HEK293 (cell line): Measurements from ENCODE around the gene TBC1D8.

Experiments used
- CTCF ChIA-PET: fragments of 350-600 bp; formaldehyde crosslinking; extraction: SDS; loops from one replicate; lab custom pipeline; 2021; ENCODE audit warnings: antibody characterized with exemption; lab: Yijun Ruan, JAX
- POLR2A ChIA-PET: fragments of 300-600 bp; formaldehyde crosslinking; extraction: SDS; loops from one replicate; lab custom pipeline; 2020; ENCODE audit warnings: antibody characterized with exemption, inconsistent platforms; lab: Yijun Ruan, JAX
- H3K27ac ChIP-seq: fragments of 200-500 bp; sonication (Bioruptor generic); 2 replicates; pipeline ENCODE4 v1.5.1; 2014; ENCODE audit warnings: low read depth, low read length, control low read depth, inconsistent platforms; ENCODE audit errors: extremely low read depth
- H3K36me3 ChIP-seq, 2 experiments: fragments of 200-500 bp in 1 of 2; sonication (Bioruptor generic) in 1 of 2; 1 replicate in 1 of 2; 2 replicates in 1 of 2; pipeline ENCODE4 v1.5.1; 2014 to 2017; ENCODE audit warnings: inconsistent platforms in 2 of 2, low read length in 2 of 2; ENCODE audit not compliant: control insufficient read depth in 2 of 2, insufficient read depth in 1 of 2
- H3K4me1 ChIP-seq: fragments of 200-500 bp; sonication (Bioruptor generic); 2 replicates; pipeline ENCODE4 v1.5.1; 2014; ENCODE audit warnings: mild to moderate bottlenecking, low read length, inconsistent platforms; ENCODE audit not compliant: control insufficient read depth, insufficient read depth
- H3K4me3 ChIP-seq: 2 replicates; pipeline ENCODE4 v1.5.1; 2011; ENCODE audit warnings: low read depth, mild to moderate bottlenecking, control low read depth, low read length, moderate library complexity
- H3K9me3 ChIP-seq: fragments of 200-500 bp; sonication (Bioruptor generic); 2 replicates; pipeline ENCODE4 v1.5.1; 2014; ENCODE audit warnings: low read depth, low read length, inconsistent platforms; ENCODE audit not compliant: control insufficient read depth, insufficient read depth
- BCL11B ChIP-seq: fragments of 450-650 bp; formaldehyde crosslinking; IDR thresholded peaks from 2 replicates; pipeline ENCODE4 v1.5.1; 2016; ENCODE audit warnings: low read depth, missing biosample characterization, missing genetic modification characterization
- FEZF1 ChIP-seq: fragments of 450-650 bp; formaldehyde crosslinking; IDR thresholded peaks from 2 replicates; pipeline ENCODE4 v1.5.1; 2016; ENCODE audit warnings: missing biosample characterization, missing genetic modification characterization
- IKZF3 ChIP-seq: fragments of 450-650 bp; IDR thresholded peaks from 2 replicates; pipeline ENCODE4 v1.5.0; 2018; ENCODE audit warnings: missing biosample characterization, mild to moderate bottlenecking, missing genetic modification characterization, moderate library complexity
- MYNN ChIP-seq: fragments of 450-650 bp; formaldehyde crosslinking; IDR thresholded peaks from 2 replicates; pipeline ENCODE4 v1.5.1; 2016; ENCODE audit warnings: missing biosample characterization, missing genetic modification characterization, borderline replicate concordance
- MZF1 ChIP-seq: fragments of 450-650 bp; formaldehyde crosslinking; IDR thresholded peaks from 2 replicates; pipeline ENCODE4 v1.5.1; 2017; ENCODE audit warnings: missing biosample characterization, missing genetic modification characterization, borderline replicate concordance
- OVOL3 ChIP-seq: fragments of 450-650 bp; formaldehyde crosslinking; IDR thresholded peaks from 2 replicates; pipeline ENCODE4 v1.5.1; 2016; ENCODE audit warnings: missing biosample characterization, missing genetic modification characterization
- PRDM10 ChIP-seq: fragments of 450-650 bp; formaldehyde crosslinking; IDR thresholded peaks from 2 replicates; pipeline ENCODE4 v1.5.1; 2016; ENCODE audit warnings: missing biosample characterization, missing genetic modification characterization
- SALL2 ChIP-seq: fragments of 450-650 bp; formaldehyde crosslinking; IDR thresholded peaks from 2 replicates; pipeline ENCODE4 v1.5.0; 2017; ENCODE audit warnings: missing biosample characterization, mild to moderate bottlenecking, missing genetic modification characterization, borderline replicate concordance
- SCRT1 ChIP-seq: fragments of 450-650 bp; formaldehyde crosslinking; IDR thresholded peaks from 2 replicates; pipeline ENCODE4 v1.5.1; 2016; ENCODE audit warnings: missing biosample characterization, missing genetic modification characterization, borderline replicate concordance
- SCRT2 ChIP-seq: fragments of 450-650 bp; formaldehyde crosslinking; IDR thresholded peaks from 2 replicates; pipeline ENCODE4 v1.5.1; 2016; ENCODE audit warnings: missing biosample characterization, missing genetic modification characterization
- SP2 ChIP-seq: fragments of 450-650 bp; formaldehyde crosslinking; IDR thresholded peaks from 2 replicates; pipeline ENCODE4 v1.5.1; 2016; ENCODE audit warnings: missing biosample characterization, missing genetic modification characterization
- TCF7L2 ChIP-seq: IDR thresholded peaks from 2 replicates; pipeline ENCODE4 v1.6.1; 2011; ENCODE audit warnings: low read depth, mild to moderate bottlenecking, inconsistent platforms, low read length, moderate library complexity, borderline replicate concordance
- ZBTB26 ChIP-seq: fragments of 450-650 bp; formaldehyde crosslinking; optimal IDR thresholded peaks from 2 replicates; pipeline ENCODE3; 2016; ENCODE audit warnings: missing biosample characterization, mild to moderate bottlenecking, missing genetic modification characterization
- ZBTB48 ChIP-seq: fragments of 450-650 bp; formaldehyde crosslinking; IDR thresholded peaks from 2 replicates; pipeline ENCODE4 v1.5.1; 2016; ENCODE audit warnings: missing biosample characterization, missing genetic modification characterization
- ZBTB8A ChIP-seq: fragments of 450-650 bp; formaldehyde crosslinking; IDR thresholded peaks from 2 replicates; pipeline ENCODE4 v1.5.1; 2016; ENCODE audit warnings: missing biosample characterization, missing genetic modification characterization
- ZNF157 ChIP-seq: fragments of 450-650 bp; formaldehyde crosslinking; IDR thresholded peaks from 2 replicates; pipeline ENCODE4 v1.5.1; 2016; ENCODE audit warnings: missing biosample characterization, missing genetic modification characterization
- ZNF202 ChIP-seq: fragments of 450-650 bp; formaldehyde crosslinking; IDR thresholded peaks from 2 replicates; pipeline ENCODE4 v1.5.1; 2016; ENCODE audit warnings: missing biosample characterization, missing genetic modification characterization, borderline replicate concordance
- ZNF292 ChIP-seq: fragments of 450-650 bp; formaldehyde crosslinking; IDR thresholded peaks from 2 replicates; pipeline ENCODE4 v1.5.1; 2016; ENCODE audit warnings: low read depth, missing biosample characterization, missing genetic modification characterization, borderline replicate concordance
- ZNF394 ChIP-seq: fragments of 450-650 bp; formaldehyde crosslinking; IDR thresholded peaks from 2 replicates; pipeline ENCODE4 v1.5.1; 2016; ENCODE audit warnings: missing biosample characterization, missing genetic modification characterization, mild to moderate bottlenecking, moderate library complexity, borderline replicate concordance
- ZNF514 ChIP-seq: fragments of 450-650 bp; formaldehyde crosslinking; IDR thresholded peaks from 2 replicates; pipeline ENCODE4 v1.5.1; 2016; ENCODE audit warnings: missing biosample characterization, missing genetic modification characterization
- ZNF555 ChIP-seq: fragments of 450-650 bp; formaldehyde crosslinking; conservative IDR thresholded peaks from 2 replicates; pipeline ENCODE4 v1.5.1; 2017; ENCODE audit warnings: missing biosample characterization, mild to moderate bottlenecking, missing genetic modification characterization, inconsistent platforms
- ZNF558 ChIP-seq: fragments of 450-650 bp; formaldehyde crosslinking; IDR thresholded peaks from 2 replicates; pipeline ENCODE4 v1.5.1; 2016; ENCODE audit warnings: missing biosample characterization, missing genetic modification characterization
- ZNF704 ChIP-seq: fragments of 450-650 bp; formaldehyde crosslinking; IDR thresholded peaks from 2 replicates; pipeline ENCODE4 v1.5.1; 2016; ENCODE audit warnings: missing biosample characterization, missing genetic modification characterization
- TF ChIP-seq, protein P1 (sequence below): fragments of 450-650 bp; formaldehyde crosslinking; IDR thresholded peaks from 2 replicates; pipeline ENCODE4 v1.5.1; 2017; ENCODE audit warnings: missing biosample characterization, missing genetic modification characterization
- TF ChIP-seq, protein P2 (sequence below): fragments of 450-650 bp; IDR thresholded peaks from 2 replicates; pipeline ENCODE4 v1.5.1; 2018; ENCODE audit warnings: missing biosample characterization, missing genetic modification characterization

Gene TBC1D8

GRCh38 chr2:101113441-101114267 lies 37.5 kb downstream of the TBC1D8 start (continued):
- TF ChIP-seq, protein P1, sequence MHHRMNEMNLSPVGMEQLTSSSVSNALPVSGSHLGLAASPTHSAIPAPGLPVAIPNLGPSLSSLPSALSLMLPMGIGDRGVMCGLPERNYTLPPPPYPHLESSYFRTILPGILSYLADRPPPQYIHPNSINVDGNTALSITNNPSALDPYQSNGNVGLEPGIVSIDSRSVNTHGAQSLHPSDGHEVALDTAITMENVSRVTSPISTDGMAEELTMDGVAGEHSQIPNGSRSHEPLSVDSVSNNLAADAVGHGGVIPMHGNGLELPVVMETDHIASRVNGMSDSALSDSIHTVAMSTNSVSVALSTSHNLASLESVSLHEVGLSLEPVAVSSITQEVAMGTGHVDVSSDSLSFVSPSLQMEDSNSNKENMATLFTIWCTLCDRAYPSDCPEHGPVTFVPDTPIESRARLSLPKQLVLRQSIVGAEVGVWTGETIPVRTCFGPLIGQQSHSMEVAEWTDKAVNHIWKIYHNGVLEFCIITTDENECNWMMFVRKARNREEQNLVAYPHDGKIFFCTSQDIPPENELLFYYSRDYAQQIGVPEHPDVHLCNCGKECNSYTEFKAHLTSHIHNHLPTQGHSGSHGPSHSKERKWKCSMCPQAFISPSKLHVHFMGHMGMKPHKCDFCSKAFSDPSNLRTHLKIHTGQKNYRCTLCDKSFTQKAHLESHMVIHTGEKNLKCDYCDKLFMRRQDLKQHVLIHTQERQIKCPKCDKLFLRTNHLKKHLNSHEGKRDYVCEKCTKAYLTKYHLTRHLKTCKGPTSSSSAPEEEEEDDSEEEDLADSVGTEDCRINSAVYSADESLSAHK (tag by site-specific recombination), result peak; percentile 41; the same call in 1 of the 2 replicates
- TF ChIP-seq, protein P2, sequence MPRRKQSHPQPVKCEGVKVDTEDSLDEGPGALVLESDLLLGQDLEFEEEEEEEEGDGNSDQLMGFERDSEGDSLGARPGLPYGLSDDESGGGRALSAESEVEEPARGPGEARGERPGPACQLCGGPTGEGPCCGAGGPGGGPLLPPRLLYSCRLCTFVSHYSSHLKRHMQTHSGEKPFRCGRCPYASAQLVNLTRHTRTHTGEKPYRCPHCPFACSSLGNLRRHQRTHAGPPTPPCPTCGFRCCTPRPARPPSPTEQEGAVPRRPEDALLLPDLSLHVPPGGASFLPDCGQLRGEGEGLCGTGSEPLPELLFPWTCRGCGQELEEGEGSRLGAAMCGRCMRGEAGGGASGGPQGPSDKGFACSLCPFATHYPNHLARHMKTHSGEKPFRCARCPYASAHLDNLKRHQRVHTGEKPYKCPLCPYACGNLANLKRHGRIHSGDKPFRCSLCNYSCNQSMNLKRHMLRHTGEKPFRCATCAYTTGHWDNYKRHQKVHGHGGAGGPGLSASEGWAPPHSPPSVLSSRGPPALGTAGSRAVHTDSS (tag by site-specific recombination), result no peak
- peak; percentile 49; the same call in 1 of the 2 replicates for TF ChIP-seq FEZF1

DNA sequence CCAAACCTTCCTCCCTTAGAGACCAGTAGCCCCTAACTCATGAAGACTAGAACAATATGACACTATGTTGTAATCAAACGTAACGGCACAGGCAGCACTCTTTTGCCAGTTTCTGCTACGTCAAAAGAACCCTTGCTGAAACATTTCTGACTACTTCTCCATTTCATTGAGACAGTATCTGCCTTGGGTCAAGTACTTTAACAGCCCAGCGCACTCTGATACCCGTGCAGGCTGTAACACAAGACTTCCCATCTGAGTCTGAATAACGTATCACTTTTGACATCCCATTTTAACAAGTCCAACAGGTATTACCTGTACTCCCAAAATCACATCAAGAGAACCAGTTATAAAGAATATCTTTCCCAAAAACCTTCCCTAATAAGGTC lies 38.4 kb downstream of the TBC1D8 start:
- POLR2A ChIA-PET, result no interaction called here
- CTCF ChIA-PET, result interaction anchor here (1.5 kb wide), 1 partner anchor 76 kb away, joined by 3 read pairs; no protein-coding TSS in a partner anchor
- no peaks in the 10 kb centered on the region for H3K9me3 ChIP-seq

GRCh38 chr2:101111917-101112771 lies 39.0 kb downstream of the TBC1D8 start:
- Histone ChIP-seq H3K4me1 (peaks cover 34% of the 10 kb centered on the region), H3K36me3 (no peaks in the 10 kb centered on the region), H3K9me3 (no peaks in the 10 kb centered on the region), H3K4me3 (no peak overlapping the region), H3K27ac (no peak overlapping the region)
- no peak for TF ChIP-seq SP2
- TF ChIP-seq PRDM10 (tag by site-specific recombination), result peak; percentile 39; the same call in 1 of the 2 replicates
- 0 out of 2 replicates have a peak, but pooled peaks have one; percentile 34 for TF ChIP-seq SCRT1 (tag by site-specific recombination)
- TF ChIP-seq ZBTB48 (tag by site-specific recombination), result peak; percentile 37; the same call in 1 of the 2 replicates
- TF ChIP-seq SCRT2 (tag by site-specific recombination), result peak; percentile 94
- TF ChIP-seq TCF7L2, result no peak
- ChIA-PET CTCF (interaction anchor here (1.3 to 1.5 kb wide), 2 partner anchors 77 to 127 kb away, joined by 3 read pairs; no protein-coding TSS in a partner anchor), POLR2A (interaction anchor here (0.5 to 1.2 kb wide), 3 partner anchors 25 to 39 kb away, joined by 3 to 6 read pairs (median 4); no protein-coding TSS in a partner anchor)

More for the DNA sequence above, 38.4 kb downstream of the TBC1D8 start:
- Histone ChIP-seq H3K36me3 (no peaks in the 10 kb centered on the region), H3K27ac (no peak overlapping the region), H3K4me3 (no peak overlapping the region), H3K4me1 (peaks cover 34% of the 10 kb centered on the region)
- TF ChIP-seq SALL2 (tag by site-specific recombination), result no peak
- no peak for TF ChIP-seq ZNF157 (tag by site-specific recombination)
- no peak for TF ChIP-seq ZNF704 (tag by site-specific recombination)
- no peak for TF ChIP-seq ZNF292 (tag by site-specific recombination)
- TF ChIP-seq BCL11B (tag by site-specific recombination), result no peak
- TF ChIP-seq ZBTB8A, result no peak
- no peak for TF ChIP-seq OVOL3
- no peak for TF ChIP-seq ZNF558 (tag by site-specific recombination)
- no peak for TF ChIP-seq IKZF3 (tag by site-specific recombination)
- TF ChIP-seq MYNN (tag by site-specific recombination), result no peak
- TF ChIP-seq ZNF202 (tag by site-specific recombination), result no peak
- no peak for TF ChIP-seq MZF1 (tag by site-specific recombination)
- no peak for TF ChIP-seq ZBTB26 (tag by site-specific recombination)
- TF ChIP-seq ZNF394 (tag by site-specific recombination), result no peak
- no peak for TF ChIP-seq ZNF514 (tag by site-specific recombination)
- TF ChIP-seq ZNF555 (tag by site-specific recombination), result no peak
- TF ChIP-seq, all 188 proteins: peak for 0
